Activated CD4-positive, alpha-beta T cell treated with anti-CD3 and anti-CD28 coated beads, Interleukin-2, amount 50 U/mL, for 1 hour (primary cell): ENCODE measurements around the gene IQSEC1.

Experiments
- DNase-seq: peaks from one replicate; pipeline ENCODE4 v3.0.0-alpha.2; 2020

Gene IQSEC1

GRCh38 chr3:13046569-13047274 is 26.5 kb downstream of the IQSEC1 start:
- DNase-seq = no peak

- DNase-seq = no peak
Measured at GRCh38 chr3:13045904-13046568, 27.2 kb downstream of the IQSEC1 start.

GRCh38 chr3:13045241-13045903 is 27.9 kb downstream of the IQSEC1 start:
- DNase-seq = no peak

GRCh38 chr3:13044496-13045240 is 28.6 kb downstream of the IQSEC1 start:
- DNase-seq = no peak

GRCh38 chr3:13043656-13044055 is 29.6 kb downstream of the IQSEC1 start:
- DNase-seq = no peak

GRCh38 chr3:13042715-13043271 is 30.4 kb downstream of the IQSEC1 start:
- DNase-seq = no peak

- no peak for DNase-seq
Measured at GRCh38 chr3:13042127-13042701, 31.0 kb downstream of the IQSEC1 start.

GRCh38 chr3:13041113-13041776 is 32.0 kb downstream of the IQSEC1 start:
- no peak for DNase-seq

- no peak for DNase-seq
Measured at GRCh38 chr3:13040361-13041074, 32.7 kb downstream of the IQSEC1 start.

GRCh38 chr3:13039213-13039896 is 33.9 kb downstream of the IQSEC1 start:
- no peak for DNase-seq

GRCh38 chr3:13037458-13038117 is 35.6 kb downstream of the IQSEC1 start:
- no peak for DNase-seq

GRCh38 chr3:13034861-13035260 is 38.4 kb downstream of the IQSEC1 start:
- DNase-seq = no peak

- no peak for DNase-seq
Measured at GRCh38 chr3:13034109-13034800, 39.0 kb downstream of the IQSEC1 start.

- DNase-seq = no peak
Measured at GRCh38 chr3:13032206-13032605, 41.0 kb downstream of the IQSEC1 start.

- DNase-seq = no peak
Measured at GRCh38 chr3:13031621-13032020, 41.6 kb downstream of the IQSEC1 start.

- DNase-seq = no peak
Measured at GRCh38 chr3:13030684-13031083, 42.5 kb downstream of the IQSEC1 start.

GRCh38 chr3:13028010-13028821 is 45.0 kb downstream of the IQSEC1 start:
- DNase-seq = no peak

GRCh38 chr3:13027154-13027553 is 46.1 kb downstream of the IQSEC1 start:
- DNase-seq = no peak

GRCh38 chr3:13026534-13026933 is 46.7 kb downstream of the IQSEC1 start:
- no peak for DNase-seq
